ENCODE results near the gene MLH3. TPM values are rescaled to one million over a fixed set of nuclear protein-coding genes. Genes with fewer than 3 reads are reported as not detected.

MLH3 gene
- total RNA-seq, 2 experiments from 2014 or later = 6.6 to 6.7 TPM

- POLR2A ChIA-PET = no interaction called here
Observed at GRCh38 chr14:75032939-75033338, 18.3 kb downstream of the MLH3 start.

DNA sequence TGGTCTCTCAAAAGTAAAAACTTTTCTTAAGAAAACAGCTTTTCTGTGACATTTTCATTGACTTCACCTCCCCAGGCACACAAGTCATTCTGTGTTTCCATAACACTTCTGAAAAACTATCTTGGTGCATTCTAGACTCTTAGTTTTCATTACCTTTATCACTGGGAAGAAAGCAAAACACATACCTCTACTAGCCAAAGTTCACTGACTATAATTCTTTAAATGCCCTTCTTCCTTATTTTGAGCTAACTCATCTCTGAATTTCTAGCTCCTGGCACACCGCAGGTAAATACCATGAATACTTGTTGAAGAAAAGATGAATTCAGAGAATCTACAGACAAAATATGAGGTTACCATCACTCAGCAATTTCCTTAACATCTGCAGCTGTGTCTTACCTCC is 21.1 kb downstream of the MLH3 start:
- CTCF ChIA-PET (ENCODE audit: unreplicated experiment) = no interaction called here
- no TSS peak for BruUV-seq (replicated peaks)
- POLR2A ChIA-PET = interaction anchor here (0.5 kb wide), 1 partner anchor 974 kb away, joined by 3 read pairs; no protein-coding TSS in a partner anchor

More at GRCh38 chr14:75032939-75033338, 18.3 kb downstream of the MLH3 start:
- Histone ChIP-seq H3K79me2 (ENCODE audit: insufficient read depth, low read depth, low read length) (no peaks in the 10 kb centered on the region), H3K9me2 (ENCODE audit: insufficient read depth, low read length) (no peaks in the 10 kb centered on the region), H3K4me2 (ENCODE audit: low read length) (no peak overlapping the region), H3K4me3 (ENCODE audit: low read depth, low read length, poor library complexity, severe bottlenecking) (no peak overlapping the region), H3K9me3 (ENCODE audit: low read length) (no peaks in the 10 kb centered on the region), H2AFZ (ENCODE audit: low read length) (no peak overlapping the region), H3K27ac (ENCODE audit: low read depth, low read length, poor library complexity, severe bottlenecking) (no peak overlapping the region), H4K20me1 (ENCODE audit: insufficient read depth, low read length) (no peaks in the 10 kb centered on the region), H3K4me1 (ENCODE audit: insufficient read depth, low read length, poor library complexity, severe bottlenecking) (no peaks in the 10 kb centered on the region), H3K36me3 (ENCODE audit: insufficient read depth, low read length) (no peaks in the 10 kb centered on the region)
- intact Hi-C loops (cut with micrococcal nuclease; ENCODE audit: unreplicated experiment) = no loop called here
- BruUV-seq (replicated peaks) = no TSS peak
- TF ChIP-seq EZH2phosphoT487 (IDR thresholded peaks at IDR 0.05; ENCODE audit: borderline replicate concordance, low read depth, low read length) = no peak
- TF ChIP-seq, protein P1, sequence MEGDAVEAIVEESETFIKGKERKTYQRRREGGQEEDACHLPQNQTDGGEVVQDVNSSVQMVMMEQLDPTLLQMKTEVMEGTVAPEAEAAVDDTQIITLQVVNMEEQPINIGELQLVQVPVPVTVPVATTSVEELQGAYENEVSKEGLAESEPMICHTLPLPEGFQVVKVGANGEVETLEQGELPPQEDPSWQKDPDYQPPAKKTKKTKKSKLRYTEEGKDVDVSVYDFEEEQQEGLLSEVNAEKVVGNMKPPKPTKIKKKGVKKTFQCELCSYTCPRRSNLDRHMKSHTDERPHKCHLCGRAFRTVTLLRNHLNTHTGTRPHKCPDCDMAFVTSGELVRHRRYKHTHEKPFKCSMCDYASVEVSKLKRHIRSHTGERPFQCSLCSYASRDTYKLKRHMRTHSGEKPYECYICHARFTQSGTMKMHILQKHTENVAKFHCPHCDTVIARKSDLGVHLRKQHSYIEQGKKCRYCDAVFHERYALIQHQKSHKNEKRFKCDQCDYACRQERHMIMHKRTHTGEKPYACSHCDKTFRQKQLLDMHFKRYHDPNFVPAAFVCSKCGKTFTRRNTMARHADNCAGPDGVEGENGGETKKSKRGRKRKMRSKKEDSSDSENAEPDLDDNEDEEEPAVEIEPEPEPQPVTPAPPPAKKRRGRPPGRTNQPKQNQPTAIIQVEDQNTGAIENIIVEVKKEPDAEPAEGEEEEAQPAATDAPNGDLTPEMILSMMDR (conservative IDR thresholded peaks at IDR 0.05; ENCODE audit: low read length) = no peak
- CTCF ChIA-PET (ENCODE audit: unreplicated experiment) = no interaction called here
- DNase-seq (ENCODE audit: low spot score) = no peak

DNA sequence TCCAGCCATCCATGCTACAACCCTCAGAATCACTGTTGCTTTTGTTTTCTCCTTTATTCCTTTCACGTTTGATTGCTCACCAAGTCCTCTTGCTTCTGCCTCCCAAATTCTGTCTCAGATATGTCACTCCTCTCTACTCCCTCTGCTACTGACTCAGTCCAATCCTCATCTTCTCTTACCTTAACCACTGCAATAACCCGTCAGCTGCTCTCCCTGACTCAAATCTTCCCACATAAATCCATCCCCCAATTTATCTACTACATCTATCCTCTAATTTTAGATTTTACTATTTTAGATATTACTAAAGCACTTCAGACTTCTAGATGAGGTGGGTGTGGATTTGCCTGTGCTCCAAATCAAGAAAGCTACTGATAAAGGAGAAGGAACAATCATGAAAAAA is 25.4 kb downstream of the MLH3 start:
- DNase-seq (ENCODE audit: low spot score) = no peak
- CTCF ChIA-PET (ENCODE audit: unreplicated experiment) = no interaction called here
- no peak overlapping the region for H3K27ac ChIP-seq (ENCODE audit: low read depth, low read length, poor library complexity, severe bottlenecking)
- POLR2A ChIA-PET = no interaction called here
- no peak overlapping the region for H3K4me2 ChIP-seq (ENCODE audit: low read length)
- no peaks in the 10 kb centered on the region for H4K20me1 ChIP-seq (ENCODE audit: insufficient read depth, low read length)
- no peak overlapping the region for H2AFZ ChIP-seq (ENCODE audit: low read length)
- no peaks in the 10 kb centered on the region for H3K4me1 ChIP-seq (ENCODE audit: insufficient read depth, low read length, poor library complexity, severe bottlenecking)
- H3K9me2 ChIP-seq (ENCODE audit: insufficient read depth, low read length) = no peaks in the 10 kb centered on the region
- TF ChIP-seq EZH2phosphoT487 (IDR thresholded peaks at IDR 0.05; ENCODE audit: borderline replicate concordance, low read depth, low read length) = no peak
- TF ChIP-seq, protein P1 (conservative IDR thresholded peaks at IDR 0.05; ENCODE audit: low read length) = no peak
- no peaks in the 10 kb centered on the region for H3K9me3 ChIP-seq (ENCODE audit: low read length)
- no peaks in the 10 kb centered on the region for H3K79me2 ChIP-seq (ENCODE audit: insufficient read depth, low read depth, low read length)
- intact Hi-C loops (cut with micrococcal nuclease; ENCODE audit: unreplicated experiment) = no loop called here
- no peak overlapping the region for H3K4me3 ChIP-seq (ENCODE audit: low read depth, low read length, poor library complexity, severe bottlenecking)
- no TSS peak for BruUV-seq (replicated peaks)
- H3K36me3 ChIP-seq (ENCODE audit: insufficient read depth, low read length) = no peaks in the 10 kb centered on the region

More for the DNA sequence above, 21.1 kb downstream of the MLH3 start:
- Histone ChIP-seq H3K9me2 (ENCODE audit: insufficient read depth, low read length) (no peaks in the 10 kb centered on the region), H2AFZ (ENCODE audit: low read length) (no peak overlapping the region), H3K9me3 (ENCODE audit: low read length) (no peaks in the 10 kb centered on the region), H3K79me2 (ENCODE audit: insufficient read depth, low read depth, low read length) (no peaks in the 10 kb centered on the region), H3K36me3 (ENCODE audit: insufficient read depth, low read length) (no peaks in the 10 kb centered on the region), H3K4me3 (ENCODE audit: low read depth, low read length, poor library complexity, severe bottlenecking) (no peak overlapping the region), H3K4me2 (ENCODE audit: low read length) (no peak overlapping the region), H3K4me1 (ENCODE audit: insufficient read depth, low read length, poor library complexity, severe bottlenecking) (no peaks in the 10 kb centered on the region), H3K27ac (ENCODE audit: low read depth, low read length, poor library complexity, severe bottlenecking) (no peak overlapping the region), H4K20me1 (ENCODE audit: insufficient read depth, low read length) (no peaks in the 10 kb centered on the region)
- TF ChIP-seq, protein P1 (conservative IDR thresholded peaks at IDR 0.05; ENCODE audit: low read length) = no peak
- TF ChIP-seq EZH2phosphoT487 (IDR thresholded peaks at IDR 0.05; ENCODE audit: borderline replicate concordance, low read depth, low read length) = no peak
- intact Hi-C loops (cut with micrococcal nuclease; ENCODE audit: unreplicated experiment) = no loop called here
- no peak for DNase-seq (ENCODE audit: low spot score)

All from OCI-LY7 (cell line).